Measurements from ENCODE around the gene RTRAF. TPM values are rescaled to one million over a fixed set of nuclear protein-coding genes. Genes with fewer than 3 reads are reported as not detected.

RTRAF gene
- total RNA-seq, 1 experiment from 2014 or later = 285 TPM

GRCh38 chr14:52018252-52018651, 28.9 kb downstream of the RTRAF start:
- Mint-ChIP-seq H3K9me3 (ENCODE audit: unreplicated experiment) (no peaks in the 10 kb centered on the region), H3K4me3 (ENCODE audit: unreplicated experiment) (no peak overlapping the region), H3K27me3 (ENCODE audit: insufficient read depth, unreplicated experiment) (no peaks in the 10 kb centered on the region), H3K36me3 (ENCODE audit: insufficient read depth, unreplicated experiment) (peaks cover 7% of the 10 kb centered on the region), H3K27ac (ENCODE audit: low read depth, unreplicated experiment) (peak overlapping the region; percentile 32), H3K4me1 (ENCODE audit: insufficient read depth, unreplicated experiment) (peaks cover 13% of the 10 kb centered on the region)
- ChIA-PET CTCF (interaction anchor here (0.7 kb wide), 1 partner anchor 106 kb away, joined by 3 read pairs; no protein-coding TSS in a partner anchor), POLR2A (no interaction called here)
- TF ChIP-seq CTCF (IDR thresholded peaks at IDR 0.05; ENCODE audit: unreplicated experiment) = no peak
- intact Hi-C loops (cut with micrococcal nuclease) = no loop called here
- DNase-seq (ENCODE audit: unreplicated experiment) = no peak
- no TSS peak for BruUV-seq (replicated peaks)

GRCh38 chr14:52018970-52019369, 29.6 kb downstream of the RTRAF start:
- H3K9me3 Mint-ChIP-seq (ENCODE audit: unreplicated experiment) = no peaks in the 10 kb centered on the region
- no peak overlapping the region for H3K27ac Mint-ChIP-seq (ENCODE audit: low read depth, unreplicated experiment)
- peaks cover 7% of the 10 kb centered on the region for H3K36me3 Mint-ChIP-seq (ENCODE audit: insufficient read depth, unreplicated experiment)
- no peak for TF ChIP-seq CTCF (IDR thresholded peaks at IDR 0.05; ENCODE audit: unreplicated experiment)
- no peak overlapping the region for H3K4me3 Mint-ChIP-seq (ENCODE audit: unreplicated experiment)
- H3K4me1 Mint-ChIP-seq (ENCODE audit: insufficient read depth, unreplicated experiment) = peaks cover 19% of the 10 kb centered on the region
- no peak for DNase-seq (ENCODE audit: unreplicated experiment)
- no TSS peak for BruUV-seq (replicated peaks)
- intact Hi-C loops (cut with micrococcal nuclease) = no loop called here
- ChIA-PET CTCF (interaction anchor here (1.0 kb wide), 1 partner anchor 20 kb away, joined by 3 read pairs; no protein-coding TSS in a partner anchor), POLR2A (no interaction called here)
- no peaks in the 10 kb centered on the region for H3K27me3 Mint-ChIP-seq (ENCODE audit: insufficient read depth, unreplicated experiment)

GRCh38 chr14:52020161-52020714, 30.9 kb downstream of the RTRAF start:
- CTCF ChIA-PET = interaction anchor here (0.7 kb wide), 3 partner anchors 9 to 246 kb away, joined by 3 to 6 read pairs (median 3); no protein-coding TSS in a partner anchor

More at GRCh38 chr14:52020161-52020714, 30.9 kb downstream of the RTRAF start:
- BruUV-seq (replicated peaks) = no TSS peak
- H3K4me1 Mint-ChIP-seq (ENCODE audit: insufficient read depth, unreplicated experiment) = peaks cover 19% of the 10 kb centered on the region
- H3K27ac Mint-ChIP-seq (ENCODE audit: low read depth, unreplicated experiment) = no peak overlapping the region
- no peak for DNase-seq (ENCODE audit: unreplicated experiment)
- H3K4me3 Mint-ChIP-seq (ENCODE audit: unreplicated experiment) = no peak overlapping the region
- intact Hi-C loops (cut with micrococcal nuclease) = no loop called here
- peaks cover 7% of the 10 kb centered on the region for H3K36me3 Mint-ChIP-seq (ENCODE audit: insufficient read depth, unreplicated experiment)
- POLR2A ChIA-PET = no interaction called here
- H3K27me3 Mint-ChIP-seq (ENCODE audit: insufficient read depth, unreplicated experiment) = no peaks in the 10 kb centered on the region
- H3K9me3 Mint-ChIP-seq (ENCODE audit: unreplicated experiment) = no peaks in the 10 kb centered on the region
- no peak for TF ChIP-seq CTCF (IDR thresholded peaks at IDR 0.05; ENCODE audit: unreplicated experiment)
